Small intestine (tissue), 7 donors: Measurements from ENCODE around the gene ERVV-1. TPM values are rescaled to one million over a fixed set of nuclear protein-coding genes. Genes with fewer than 3 reads are reported as not detected.
A peak's percentile ranks its signal among the peaks of the same experiment; 100 is the strongest.

Experiments
- DNase-seq, 2 donors: peaks; one replicate each; pipeline versions ENCODE4 v3.0.0 to v3.0.0-alpha.2; 2013
- FAIRE-seq: peaks from 2 replicates; lab custom pipeline; 2012; peaks lifted over from hg19 to GRCh38; lab: Jason Lieb, UNC
- H3K27ac ChIP-seq, 3 donors: one replicate each; pipeline ENCODE4 v1.5.1; 2013; ENCODE audit warnings: low read length in 2 of 3, mild to moderate bottlenecking in 2 of 3, control low read depth in 1 of 3, inconsistent platforms in 1 of 3, low read depth in 1 of 3, moderate library complexity in 1 of 3
- H3K27me3 ChIP-seq, 3 donors: one replicate each; pipeline ENCODE4 v1.6.1; 2013; ENCODE audit warnings: low read length in 3 of 3, inconsistent platforms in 1 of 3; ENCODE audit not compliant: control insufficient read depth in 3 of 3, insufficient read depth in 3 of 3
- H3K36me3 ChIP-seq, 3 donors: one replicate each; pipeline ENCODE4 v1.6.1; 2013; ENCODE audit warnings: low read length in 3 of 3, inconsistent platforms in 1 of 3, low read depth in 1 of 3, mild to moderate bottlenecking in 1 of 3, moderate library complexity in 1 of 3; ENCODE audit not compliant: control insufficient read depth in 3 of 3, insufficient read depth in 2 of 3
- H3K4me1 ChIP-seq, 3 donors: one replicate each; pipeline ENCODE4 v1.6.1; 2013; ENCODE audit warnings: low read length in 2 of 3, inconsistent platforms in 1 of 3, low read depth in 1 of 3, mild to moderate bottlenecking in 1 of 3, moderate library complexity in 1 of 3; ENCODE audit not compliant: control insufficient read depth in 3 of 3, insufficient read depth in 2 of 3
- H3K4me3 ChIP-seq, 3 donors: one replicate each; pipeline ENCODE4 v1.5.1; 2013; ENCODE audit warnings: low read length in 3 of 3, control low read depth in 1 of 3, inconsistent platforms in 1 of 3, low read depth in 1 of 3, mild to moderate bottlenecking in 1 of 3, moderate library complexity in 1 of 3
- H3K9me3 ChIP-seq, 2 donors: one replicate each; pipeline ENCODE4 v1.6.1; 2013; ENCODE audit warnings: low read depth in 1 of 2, low read length in 1 of 2; ENCODE audit not compliant: control insufficient read depth in 2 of 2, insufficient read depth in 1 of 2
- WGBS, 3 donors: extraction: QIAGEN DNeasy Blood & Tissue Kit; methylation state at CpG; one replicate each; pipeline ENCODE4 v1.1.7; 2013; 5-methylcytosine and 5-hydroxymethylcytosine counted together
- polyA plus RNA-seq, 4 donors: library from polyadenylated mRNA; stranded (reverse) in 3 of 4; unstranded in 1 of 4; fragments of 200-250 nt in 3 of 4; fragments of 120-200 nt in 1 of 4; gene quantifications; one replicate each; pipeline versions ENCODE4 v1.2.1 to v1.2.3, GENCODE V29; 2013
- donor health status: healthy with polysubstance abuse.
- donor health status: control.
- donor health status: control.
- donor health status: Bipolar disorder and iron deficiency.
- donor health status: healthy.

Gene ERVV-1
- polyA plus RNA-seq, 4 donors = not detected

DNA sequence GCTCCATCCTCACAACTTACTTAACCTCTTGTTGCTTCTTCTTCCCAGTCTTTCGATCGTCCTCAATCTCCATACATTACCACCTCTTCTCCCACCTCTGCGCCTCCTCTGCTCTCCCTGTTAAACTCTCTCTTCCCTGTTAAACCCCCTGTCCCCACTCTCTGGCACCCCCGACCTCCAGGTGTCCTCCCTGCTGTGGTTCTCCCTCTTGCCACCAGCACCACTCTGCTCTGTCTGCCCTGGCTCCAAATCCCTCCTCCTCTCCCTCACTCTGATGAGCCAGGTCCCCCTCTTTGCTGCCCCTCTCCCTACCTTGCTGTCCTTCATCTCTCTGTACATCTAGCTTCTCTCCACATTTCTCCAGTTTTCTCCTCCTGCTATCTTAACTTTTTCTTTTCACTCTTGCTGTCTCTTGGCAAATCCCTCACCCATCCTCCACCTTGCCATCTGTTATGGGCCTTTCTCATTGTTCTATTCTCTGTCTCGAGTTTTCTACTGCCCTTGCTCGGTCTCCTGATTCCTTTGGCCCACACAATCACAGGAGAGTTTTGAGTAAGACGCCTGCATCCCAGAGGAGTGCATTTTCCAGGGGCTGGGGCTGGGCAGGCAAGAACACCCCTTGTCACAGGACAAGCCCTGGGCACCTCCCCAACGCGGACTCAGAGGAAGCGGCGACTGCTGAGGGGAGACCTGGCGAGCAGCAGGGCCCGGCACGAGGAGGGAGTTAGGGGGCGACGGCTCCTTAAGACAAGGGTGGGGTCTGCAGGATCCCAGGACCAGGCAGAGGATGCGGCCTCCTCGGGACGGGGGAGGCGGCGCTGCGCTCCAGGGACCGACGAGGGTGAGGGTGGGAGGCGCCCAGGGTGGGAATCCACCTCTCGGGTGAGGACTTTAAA lies 21.4 kb upstream of the ERVV-1 start:
- Histone ChIP-seq H3K36me3 (peaks cover 0 to 3% (median 0%) of the 10 kb centered on the region in 3 donors), H3K9me3 (peaks cover 0 to 19% of the 10 kb centered on the region in 2 donors), H3K27ac (no peak overlapping the region), H3K4me3 (peak overlapping the region; percentile 16 to 63 (median 28)), H3K4me1 (no peaks in the 10 kb centered on the region), H3K27me3 (no peaks in the 10 kb centered on the region)
- DNase-seq (peak in 1 of 2 donors; percentile 51), FAIRE-seq (no peak)
- WGBS, 3 donors = 22 to 31% (median 23%) methylated on average over 26 of the region's 26 CpGs

DNA sequence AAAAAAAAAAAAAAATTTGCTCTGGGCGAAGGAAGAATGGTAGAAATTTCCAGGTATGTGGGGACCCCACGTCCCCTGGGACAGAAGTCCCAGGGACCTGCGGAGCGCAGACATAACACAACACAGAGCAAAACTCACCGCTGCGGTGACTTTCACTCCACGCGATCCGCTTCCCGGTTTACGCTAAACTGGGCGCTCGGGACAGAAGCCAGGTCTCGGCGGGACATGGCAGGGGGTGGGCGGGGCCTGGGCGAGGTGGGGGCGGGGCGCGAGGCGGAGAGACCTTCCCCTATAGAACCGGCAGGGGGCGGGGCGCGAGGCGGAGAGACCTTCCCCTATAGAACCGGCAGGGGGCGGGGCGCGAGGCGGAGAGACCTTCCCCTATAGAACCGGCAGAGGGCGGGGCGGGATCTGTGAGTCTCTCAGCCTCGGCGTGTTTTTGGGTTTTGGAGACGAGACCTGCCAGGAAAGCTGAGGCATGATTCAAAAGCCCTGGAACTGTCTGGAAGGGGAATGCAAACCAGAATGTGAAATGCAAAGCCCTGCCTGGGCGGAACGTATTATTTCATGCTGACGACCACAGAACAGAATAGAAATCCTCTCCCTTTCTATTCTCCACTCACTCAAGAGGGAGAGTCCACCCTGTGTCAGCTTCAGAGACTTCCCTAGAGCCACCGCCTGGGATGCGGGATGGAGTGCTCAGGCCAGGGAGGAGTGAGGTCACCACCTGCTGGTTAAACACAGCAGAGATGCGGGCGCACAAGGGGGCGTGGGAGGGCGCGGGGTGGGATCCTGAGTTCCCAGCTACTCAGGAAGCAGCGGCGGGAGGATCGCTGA lies 20.2 kb upstream of the ERVV-1 start:
- peaks cover 0 to 23% of the 10 kb centered on the region in 2 donors for H3K9me3 ChIP-seq
- H3K36me3 ChIP-seq = no peaks in the 10 kb centered on the region
- no peaks in the 10 kb centered on the region for H3K27me3 ChIP-seq
- DNase-seq (peak; percentile 51 to 82), FAIRE-seq (no peak)
- WGBS, 3 donors = 2 to 5% (median 3%) methylated on average over 42 to 50 of the region's 50 CpGs
- H3K27ac ChIP-seq = peak overlapping the region; percentile 13 to 66 (median 62)
- H3K4me1 ChIP-seq = no peaks in the 10 kb centered on the region
- H3K4me3 ChIP-seq = peak overlapping the region; percentile 16 to 63 (median 28)

DNA sequence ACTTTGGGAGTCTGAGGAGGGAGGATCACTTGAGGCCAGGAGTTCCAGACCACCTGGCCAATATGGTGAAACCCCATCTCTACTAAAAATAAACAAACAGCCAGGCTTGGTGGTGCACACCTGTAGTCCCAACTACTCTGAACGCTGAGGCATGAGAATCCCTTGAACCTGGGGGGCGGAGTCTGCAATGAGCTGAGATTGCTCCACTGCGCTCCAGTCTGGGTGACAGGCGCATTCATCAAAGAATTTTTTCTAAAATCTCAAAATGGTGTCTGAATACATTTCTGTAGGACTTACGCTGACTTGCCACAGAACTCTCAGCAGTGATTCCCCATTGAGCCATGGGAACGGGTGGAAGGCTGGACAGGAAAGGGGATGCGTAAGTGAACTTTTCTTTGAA lies 18.0 kb upstream of the ERVV-1 start:
- no peaks in the 10 kb centered on the region for H3K27me3 ChIP-seq
- DNase-seq (no peak), FAIRE-seq (no peak)
- H3K9me3 ChIP-seq = peaks cover 0 to 23% of the 10 kb centered on the region in 2 donors
- H3K36me3 ChIP-seq = no peaks in the 10 kb centered on the region
- H3K27ac ChIP-seq = no peak overlapping the region
- WGBS, 3 donors = 88 to 95% (median 88%) methylated on average over 7 of the region's 7 CpGs
- no peak overlapping the region for H3K4me3 ChIP-seq
- H3K4me1 ChIP-seq = no peaks in the 10 kb centered on the region

DNA sequence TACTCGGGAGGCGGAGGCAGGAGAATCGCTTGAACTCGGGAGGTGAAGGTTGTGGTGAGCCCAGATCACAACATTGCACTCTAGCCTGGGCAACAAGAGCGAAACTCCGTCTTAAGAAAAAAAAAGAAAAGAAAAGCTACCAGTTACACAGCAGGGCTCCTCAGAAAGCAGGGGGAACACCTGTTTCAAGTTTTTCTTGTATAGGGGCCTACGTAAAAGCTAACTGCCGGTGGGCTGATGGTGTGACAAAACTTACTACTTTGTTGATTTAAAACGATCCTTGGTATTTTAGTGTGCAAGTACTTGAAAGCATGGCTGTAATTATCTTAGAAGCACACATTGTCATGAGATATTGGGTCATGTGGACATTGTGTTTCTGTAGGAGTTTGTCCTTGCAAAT lies 15.7 kb upstream of the ERVV-1 start:
- H3K27me3 ChIP-seq = no peaks in the 10 kb centered on the region
- WGBS, 3 donors = 80 to 89% (median 86%) methylated on average over 9 of the region's 9 CpGs
- DNase-seq (no peak), FAIRE-seq (no peak)
- no peaks in the 10 kb centered on the region for H3K36me3 ChIP-seq
- no peak overlapping the region for H3K27ac ChIP-seq
- H3K4me3 ChIP-seq = no peak overlapping the region
- no peaks in the 10 kb centered on the region for H3K4me1 ChIP-seq
- peaks cover 0 to 23% of the 10 kb centered on the region in 2 donors for H3K9me3 ChIP-seq

DNA sequence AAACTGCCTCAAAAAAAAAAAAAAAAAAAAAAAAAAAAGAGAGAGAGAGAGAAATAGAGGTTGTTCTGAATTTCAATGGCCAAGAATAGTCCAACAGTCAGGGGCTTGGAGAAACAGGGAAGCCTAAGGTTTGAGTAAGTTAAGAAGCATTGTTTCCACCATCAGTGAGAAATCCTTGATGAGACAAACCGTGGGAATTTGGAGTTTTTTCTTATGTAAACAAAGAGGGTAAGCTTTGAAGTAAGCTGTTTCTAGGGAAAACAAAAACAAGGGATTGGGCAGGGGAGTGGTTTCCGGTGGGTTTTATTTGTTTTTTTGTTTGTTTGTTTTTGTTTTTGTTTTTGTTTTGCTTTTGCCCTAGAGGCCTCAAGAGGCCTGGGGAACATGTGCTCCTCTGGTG lies 11.2 kb upstream of the ERVV-1 start:
- H3K36me3 ChIP-seq = no peaks in the 10 kb centered on the region
- no peak overlapping the region for H3K27ac ChIP-seq
- no peaks in the 10 kb centered on the region for H3K27me3 ChIP-seq
- 27 to 41% (median 39%) methylated on average over 2 of the region's 2 CpGs for WGBS, 3 donors
- no peak for DNase-seq
- no peaks in the 10 kb centered on the region for H3K4me1 ChIP-seq
- FAIRE-seq = no peak
- H3K4me3 ChIP-seq = no peak overlapping the region
- peaks cover 0 to 13% of the 10 kb centered on the region in 2 donors for H3K9me3 ChIP-seq

DNA sequence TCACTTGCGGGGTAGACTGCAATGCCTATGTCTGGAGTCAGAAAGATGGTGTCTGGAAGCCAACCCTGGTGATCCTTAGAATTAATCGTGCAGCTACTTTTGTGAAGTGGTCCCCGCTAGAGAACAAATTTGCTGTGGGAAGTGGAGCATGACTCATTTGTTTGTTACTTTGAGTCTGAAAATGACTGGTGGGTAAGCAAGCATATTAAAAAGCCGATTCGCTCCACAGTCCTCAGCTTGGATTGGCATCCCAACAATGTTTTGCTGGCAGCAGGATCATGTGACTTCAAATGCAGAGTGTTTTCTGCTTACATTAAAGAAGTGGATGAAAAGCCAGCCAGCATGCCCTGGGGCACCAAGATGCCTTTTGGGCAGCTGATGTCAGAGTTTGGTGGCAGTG lies 9.5 kb upstream of the ERVV-1 start:
- Histone ChIP-seq H3K4me3 (no peak overlapping the region), H3K27me3 (no peaks in the 10 kb centered on the region), H3K4me1 (no peaks in the 10 kb centered on the region), H3K9me3 (peaks cover 0 to 15% of the 10 kb centered on the region in 2 donors), H3K36me3 (no peaks in the 10 kb centered on the region), H3K27ac (no peak overlapping the region)
- DNase-seq (no peak), FAIRE-seq (no peak)
- WGBS, 3 donors = 75 to 95% (median 94%) methylated on average over 5 of the region's 5 CpGs

DNA sequence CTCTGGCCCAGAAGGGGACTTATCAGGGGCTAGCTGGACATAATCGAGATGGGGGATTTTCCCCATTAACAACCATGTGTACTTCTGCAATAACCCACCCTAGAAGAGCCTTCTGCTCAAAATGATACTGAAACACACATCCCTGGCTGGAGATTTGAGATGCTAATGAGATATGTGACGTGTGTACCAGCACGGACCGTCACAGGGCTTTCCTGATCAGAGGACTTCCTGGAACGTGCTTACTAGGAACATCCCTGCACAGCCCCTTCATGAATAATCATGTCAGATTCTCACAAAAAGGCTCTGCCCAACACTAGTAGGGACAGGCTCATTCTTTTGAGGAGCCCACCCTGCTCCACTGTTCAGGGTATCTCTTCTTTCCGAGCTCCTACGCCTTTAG lies 6.5 kb upstream of the ERVV-1 start:
- 63 to 77% (median 69%) methylated on average over 7 of the region's 7 CpGs for WGBS, 3 donors

DNA sequence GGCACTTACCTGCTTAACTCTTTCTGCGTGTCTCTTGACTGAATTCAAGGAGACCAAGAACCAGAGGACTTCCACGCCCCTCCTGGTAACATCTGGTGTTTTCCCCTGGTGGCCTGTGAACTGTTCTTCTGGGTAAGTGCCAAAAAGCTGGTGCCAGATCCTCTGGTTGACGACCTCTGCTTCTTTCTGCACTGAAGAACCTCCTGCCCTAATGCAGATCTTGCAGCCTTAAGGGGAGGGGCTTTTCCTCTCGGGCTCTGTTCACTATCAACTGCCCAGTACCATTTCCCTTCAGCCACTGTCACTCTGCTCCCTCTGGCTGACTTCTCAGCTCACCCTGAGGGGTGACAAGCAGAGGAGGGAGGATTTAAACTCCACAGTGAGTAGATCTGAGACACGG lies 6.1 kb upstream of the ERVV-1 start:
- DNase-seq (no peak), FAIRE-seq (no peak)
- Histone ChIP-seq H3K27ac (no peak overlapping the region), H3K27me3 (no peaks in the 10 kb centered on the region), H3K4me1 (no peaks in the 10 kb centered on the region), H3K4me3 (no peak overlapping the region), H3K36me3 (no peaks in the 10 kb centered on the region), H3K9me3 (peaks cover 0 to 28% of the 10 kb centered on the region in 2 donors)
- WGBS, 3 donors = 41 to 57% (median 53%) methylated on average over 5 of the region's 5 CpGs

More for the DNA sequence above, 6.5 kb upstream of the ERVV-1 start:
- no peak for DNase-seq
- Histone ChIP-seq H3K36me3 (no peaks in the 10 kb centered on the region), H3K27me3 (no peaks in the 10 kb centered on the region), H3K9me3 (peaks cover 0 to 28% of the 10 kb centered on the region in 2 donors), H3K4me3 (no peak overlapping the region), H3K27ac (no peak overlapping the region), H3K4me1 (no peaks in the 10 kb centered on the region)
- no peak for FAIRE-seq
